DMS153 treated with DMSO at 0.1 percent for 48 hours (cell line): ENCODE results near the gene C17orf100.

Experiments
- DNase-seq: peaks from one replicate; lab custom pipeline; 2025; ENCODE audit not compliant: unreplicated experiment; lab: John Stamatoyannopoulos, UW

Gene C17orf100

GRCh38 chr17:6651354-6651918, at the start of gene C17orf100, which contains the start of gene MED31:
TSS of gene C17orf100 (plus strand) at chr17:6651762. CDS start at chr17:6651914, 152 bp downstream.
TSS of gene MED31 (minus strand) at chr17:6651605. CDS start at chr17:6651528, 77 bp downstream.
- DNase-seq, result peak; percentile 57

GRCh38 chr17:6602141-6602540, 49.4 kb upstream of the C17orf100 start:
- no peak for DNase-seq

DNA sequence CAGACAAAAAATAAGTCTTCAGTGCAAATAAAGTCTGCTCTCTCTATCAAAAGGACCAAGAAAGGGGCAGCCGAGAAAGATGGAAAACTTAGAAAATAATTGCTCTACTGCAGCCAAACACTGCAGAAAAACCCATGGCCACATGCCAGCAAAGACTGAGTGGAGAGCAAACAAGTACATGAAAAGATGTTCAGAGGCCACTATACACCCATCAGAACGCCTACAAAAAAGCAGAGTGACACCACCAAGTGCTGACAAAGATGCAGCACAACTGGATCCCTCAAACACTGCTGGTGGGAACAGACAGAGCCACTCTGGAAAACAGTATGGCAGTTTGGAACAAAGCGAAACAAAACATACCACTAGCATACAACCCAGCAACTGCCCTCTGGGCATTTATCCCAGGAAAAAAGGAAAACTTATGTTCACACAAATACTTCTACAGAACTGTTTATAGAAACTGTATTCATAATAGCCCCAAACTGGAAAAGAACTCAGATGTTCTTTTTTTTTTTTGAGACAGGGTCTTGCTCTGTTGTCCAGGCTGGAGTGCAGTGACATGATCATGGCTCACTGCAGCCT, 47.7 kb upstream of the C17orf100 start:
- no peak for DNase-seq

- no peak for DNase-seq
Measured at GRCh38 chr17:6605142-6605541, 46.4 kb upstream of the C17orf100 start.

DNA sequence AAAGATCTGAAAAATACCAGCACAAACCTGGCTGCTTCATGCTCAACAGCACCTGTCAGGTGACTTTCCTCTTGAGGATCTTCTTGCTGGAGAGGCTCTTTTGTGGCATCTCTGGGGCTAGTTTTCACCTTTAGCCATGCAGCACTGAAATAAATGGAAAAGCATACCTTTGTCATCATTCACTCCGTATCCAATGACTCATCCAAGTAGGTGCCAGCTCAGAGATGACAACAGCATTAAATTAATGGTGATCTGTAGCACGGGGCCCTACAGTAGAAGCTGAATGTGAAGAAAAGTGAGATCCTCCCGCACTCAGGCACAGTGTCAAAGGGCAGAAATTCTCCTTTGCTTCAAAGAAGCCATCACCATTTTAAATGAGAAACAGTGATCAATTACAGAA, 43.2 kb upstream of the C17orf100 start:
- no peak for DNase-seq

DNA sequence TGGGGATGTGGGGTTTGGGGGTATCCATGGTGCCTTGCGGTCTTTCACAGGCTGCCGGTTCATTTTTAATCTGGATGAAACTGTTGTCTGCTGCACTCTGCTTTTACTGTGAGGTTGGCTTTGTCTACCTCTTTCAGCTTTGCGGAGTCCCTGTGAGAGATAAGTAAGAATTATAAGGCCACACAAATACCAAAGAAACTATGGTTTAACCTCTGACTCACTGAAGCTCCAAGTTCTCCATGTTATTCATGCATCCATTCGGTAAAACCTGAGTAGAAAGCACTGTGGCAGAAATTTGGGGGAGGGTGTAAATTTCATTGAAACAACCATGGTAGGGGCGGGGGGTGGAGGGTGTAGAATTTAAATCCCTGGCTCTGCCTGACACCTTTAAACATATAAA, 41.6 kb upstream of the C17orf100 start:
- DNase-seq, result no peak

DNA sequence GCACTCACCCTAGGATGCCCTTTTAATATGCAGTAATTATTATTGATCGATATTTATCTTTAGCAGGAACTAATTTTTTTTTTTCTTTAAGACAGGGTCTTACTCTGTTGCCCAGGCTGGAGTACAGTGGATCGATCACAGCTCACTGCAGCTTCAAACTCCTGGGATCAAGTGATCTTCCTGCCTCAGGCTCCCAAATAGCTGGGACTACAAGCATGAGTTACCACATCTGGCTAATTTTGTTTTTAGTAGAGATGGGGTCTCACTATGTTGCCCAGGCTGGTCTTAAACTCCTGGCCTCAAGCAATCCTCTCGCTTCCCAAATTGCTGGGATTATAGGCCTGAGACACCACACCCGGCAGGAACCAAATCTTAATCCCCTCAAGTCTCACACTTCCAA, 40.3 kb upstream of the C17orf100 start:
- DNase-seq, result no peak

- no peak for DNase-seq
Measured at GRCh38 chr17:6623941-6624340, 27.6 kb upstream of the C17orf100 start.

DNA sequence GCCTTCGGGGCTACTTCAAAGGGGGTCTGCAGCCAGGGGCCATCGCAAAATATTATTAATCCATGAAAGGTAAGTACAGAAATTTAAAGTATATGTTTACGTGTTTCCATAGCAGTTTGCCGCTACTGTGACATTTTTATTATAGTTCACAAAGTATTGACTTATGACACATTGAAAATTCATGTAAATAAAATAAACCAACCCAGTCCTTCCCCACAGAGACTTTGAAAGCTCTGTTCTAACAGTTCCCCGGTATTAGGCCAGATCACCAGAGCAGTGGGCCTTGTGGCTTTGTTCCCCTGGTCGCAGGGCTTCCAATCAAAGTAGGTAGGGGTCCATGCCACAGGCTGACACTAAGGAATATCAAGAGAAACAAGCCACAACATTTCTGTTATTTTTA, 24.9 kb upstream of the C17orf100 start:
- DNase-seq, result no peak

- DNase-seq, result no peak
Measured at GRCh38 chr17:6627019-6627418, 24.5 kb upstream of the C17orf100 start.

- no peak for DNase-seq
Measured at GRCh38 chr17:6630390-6630789, 21.2 kb upstream of the C17orf100 start.

GRCh38 chr17:6632530-6632929, 19.0 kb upstream of the C17orf100 start:
- no peak for DNase-seq

- DNase-seq, result no peak
Measured at GRCh38 chr17:6633263-6633662, 18.3 kb upstream of the C17orf100 start.

GRCh38 chr17:6636105-6636504, 15.5 kb upstream of the C17orf100 start:
- DNase-seq, result no peak

DNA sequence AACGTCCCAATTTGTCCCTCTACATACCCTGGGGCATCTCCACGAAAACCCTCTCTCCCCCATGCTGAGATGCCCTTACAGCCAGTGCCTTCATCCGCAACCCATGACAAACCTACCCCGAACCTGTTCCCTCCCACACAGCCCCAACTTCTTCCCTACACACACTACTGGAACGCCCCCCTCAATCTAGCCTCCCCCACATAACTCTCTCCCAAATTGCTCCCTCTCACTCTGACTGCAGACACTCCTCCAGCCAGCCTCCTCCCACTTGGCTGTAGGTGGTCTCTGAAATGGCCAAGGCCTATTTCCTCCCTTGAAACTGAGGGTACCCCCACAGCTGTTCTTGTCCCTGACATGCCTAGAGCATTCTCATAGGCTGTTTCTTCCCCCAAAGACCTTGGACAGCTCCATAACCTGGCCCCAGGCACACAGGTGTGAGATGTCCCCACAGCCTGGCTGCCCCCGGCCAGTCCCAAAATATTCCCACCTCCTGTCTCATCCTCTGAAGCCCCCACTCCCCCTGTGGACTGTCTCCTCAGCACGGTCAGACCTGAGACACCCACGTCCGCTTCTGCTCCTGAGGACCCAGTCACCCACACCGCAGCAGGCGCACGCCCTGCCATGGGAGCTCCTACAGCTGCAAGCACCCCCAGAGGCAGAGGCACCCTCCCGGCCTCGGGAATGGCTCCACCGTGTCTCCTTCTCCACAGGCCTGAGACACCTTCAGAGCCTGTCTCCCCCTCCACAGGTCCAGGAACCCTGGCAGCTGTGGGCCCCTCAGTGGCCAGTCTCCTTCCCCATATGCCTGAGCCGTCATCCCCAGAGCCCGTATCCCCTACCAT, 14.7 kb upstream of the C17orf100 start:
- no peak for DNase-seq

GRCh38 chr17:6637458-6637840, 14.1 kb upstream of the C17orf100 start:
- no peak for DNase-seq

DNA sequence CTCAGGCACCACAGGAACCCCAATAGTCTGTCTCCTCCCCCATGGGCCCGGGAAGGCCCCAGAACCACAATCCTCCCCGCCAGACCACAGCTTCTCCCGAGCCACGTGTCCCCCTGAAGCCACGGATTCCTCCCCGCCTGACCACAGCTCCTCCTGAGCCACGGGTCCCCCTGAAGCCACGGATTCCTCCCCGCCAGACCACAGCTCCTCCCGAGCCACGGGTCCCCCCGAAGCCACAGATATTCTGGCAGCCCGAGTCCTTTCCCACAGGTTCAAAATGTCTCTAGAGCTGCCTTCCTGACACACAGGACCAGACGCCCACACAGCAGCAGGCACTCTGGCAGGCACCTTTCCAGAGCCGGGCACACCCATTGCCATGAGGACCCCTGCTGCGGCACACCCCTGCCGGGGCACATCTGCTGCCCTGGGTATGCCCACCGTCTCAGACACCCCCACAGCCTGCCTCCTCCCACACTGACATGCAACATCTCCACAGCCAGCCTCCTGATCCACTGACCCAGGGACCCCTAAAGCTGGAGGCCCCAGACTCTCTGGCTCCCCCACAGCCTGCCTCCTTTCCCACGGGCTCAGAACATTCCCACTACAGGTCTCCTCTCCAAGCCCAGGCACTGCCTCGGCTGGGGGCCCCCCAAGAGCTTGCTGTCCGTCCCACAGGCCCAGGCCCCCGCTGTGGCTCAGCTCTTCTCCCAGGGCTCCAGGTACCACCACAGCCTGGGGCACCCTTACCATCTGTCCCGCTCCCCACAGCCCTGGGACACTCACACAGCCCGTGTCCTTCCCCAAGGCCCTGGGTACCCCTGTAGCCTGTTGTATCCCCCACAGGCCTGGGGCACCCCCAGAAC, 13.3 kb upstream of the C17orf100 start:
- no peak for DNase-seq

- DNase-seq, result no peak
Measured at GRCh38 chr17:6639014-6639585, 12.5 kb upstream of the C17orf100 start.

DNA sequence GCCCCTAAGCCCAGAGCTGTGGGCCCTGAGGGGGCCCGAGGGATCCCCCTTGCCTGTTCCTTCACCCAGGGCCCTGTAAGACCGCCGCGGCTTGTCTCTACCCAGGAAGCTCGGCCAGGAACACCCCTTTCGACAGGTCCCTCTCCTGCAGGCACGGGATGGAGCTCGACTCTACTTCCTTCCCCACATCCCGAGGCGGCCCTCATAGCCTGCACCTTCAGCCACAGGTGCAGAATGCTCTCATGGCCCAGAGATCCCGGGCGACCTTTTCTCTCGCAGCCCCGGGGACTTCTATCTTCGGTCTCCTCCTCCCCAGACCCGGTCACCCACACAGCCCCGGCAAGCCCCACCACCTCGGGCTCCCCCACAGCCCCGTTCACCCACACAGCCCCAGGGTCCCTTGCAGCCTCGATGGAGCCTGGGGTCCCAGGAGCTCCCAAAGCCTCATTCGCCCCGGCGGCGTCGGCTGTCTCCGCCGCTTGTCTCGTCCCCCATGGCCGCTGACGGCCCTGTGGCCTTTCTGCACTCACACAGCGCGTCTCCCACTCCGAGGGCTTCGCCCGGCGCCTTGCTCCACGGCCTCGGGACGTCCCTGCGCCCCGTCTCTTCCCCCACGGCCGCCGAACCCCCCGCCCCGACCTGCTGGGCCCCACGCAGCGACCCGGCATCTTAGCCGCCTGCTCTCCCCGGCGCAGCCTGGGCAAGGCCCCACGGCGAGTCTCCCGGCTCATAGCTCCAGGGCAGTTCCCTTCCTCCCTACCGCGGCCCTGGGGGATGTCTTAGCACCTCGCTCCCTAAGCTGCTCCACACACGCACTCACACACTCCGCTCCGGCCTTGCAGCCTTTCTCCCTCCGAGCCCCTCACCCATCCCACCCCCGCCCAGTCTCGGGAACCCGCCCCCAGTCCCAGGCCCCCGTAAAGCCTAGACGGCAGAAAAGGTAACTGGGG, 11.7 kb upstream of the C17orf100 start:
- DNase-seq, result no peak
